ENCODE measurements around the gene ARF4. TPM values are rescaled to one million over a fixed set of nuclear protein-coding genes. Genes with fewer than 3 reads are reported as not detected.

Gene ARF4
- polyA plus RNA-seq, 3 donors, result 196 to 233 (median 210) TPM

DNA sequence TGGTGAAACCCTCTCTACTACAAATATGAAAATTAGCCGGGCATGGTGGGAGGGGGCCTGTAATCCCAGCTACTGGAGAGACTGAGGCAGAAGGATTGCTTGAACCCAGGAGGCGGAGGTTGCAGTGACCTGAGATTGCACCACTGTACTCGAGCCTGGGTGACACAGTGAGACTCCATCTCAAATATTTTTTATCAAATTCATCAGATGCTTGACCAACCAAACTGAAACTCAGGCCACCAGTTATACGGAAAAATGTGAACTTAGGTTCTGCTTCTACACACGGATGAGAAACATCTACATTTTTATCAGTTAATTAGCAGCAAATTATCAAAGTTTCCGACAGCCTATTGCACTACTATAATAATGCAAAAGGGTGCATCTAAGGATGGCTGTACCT lies 4.8 kb downstream of the ARF4 start:
- DNase-seq, result no peak

DNA sequence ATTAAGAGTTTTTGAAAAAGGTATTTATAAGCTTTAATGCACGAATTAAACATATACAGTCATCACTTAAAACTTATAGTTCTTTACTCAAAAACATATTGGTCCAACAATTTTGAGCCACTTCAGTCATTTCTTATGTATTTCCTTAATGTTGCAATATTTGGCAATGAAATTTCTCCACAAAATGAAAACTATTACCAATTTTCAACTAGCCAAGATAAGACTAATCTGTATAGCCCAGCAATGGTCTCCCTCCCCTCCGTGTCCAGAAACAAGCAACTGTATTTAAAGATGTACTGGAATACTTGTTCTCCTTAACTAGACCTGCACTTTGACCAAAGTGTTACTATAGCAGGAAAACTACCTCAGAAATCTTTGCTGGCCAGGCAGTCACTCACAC lies 9.2 kb downstream of the ARF4 start:
- DNase-seq, result no peak

DNA sequence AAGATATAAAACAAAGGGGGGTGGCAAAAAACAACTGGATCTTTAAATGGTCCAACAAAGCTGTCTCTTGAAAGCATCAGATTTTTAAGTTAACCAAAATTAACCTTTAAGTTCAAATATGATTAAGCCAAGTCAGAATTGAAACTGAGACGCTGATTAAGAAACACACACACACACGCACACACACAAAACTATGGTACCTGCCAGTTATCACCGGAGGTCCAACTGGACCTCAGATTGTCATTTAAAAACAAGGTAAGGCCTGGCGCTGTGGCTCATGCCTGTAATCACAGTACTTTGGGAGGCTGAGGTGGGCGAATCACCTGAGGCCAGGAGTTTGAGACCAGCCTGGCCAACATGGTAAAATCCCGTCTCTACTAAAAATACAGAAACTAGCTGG lies 10.4 kb downstream of the ARF4 start:
- DNase-seq, result no peak

DNA sequence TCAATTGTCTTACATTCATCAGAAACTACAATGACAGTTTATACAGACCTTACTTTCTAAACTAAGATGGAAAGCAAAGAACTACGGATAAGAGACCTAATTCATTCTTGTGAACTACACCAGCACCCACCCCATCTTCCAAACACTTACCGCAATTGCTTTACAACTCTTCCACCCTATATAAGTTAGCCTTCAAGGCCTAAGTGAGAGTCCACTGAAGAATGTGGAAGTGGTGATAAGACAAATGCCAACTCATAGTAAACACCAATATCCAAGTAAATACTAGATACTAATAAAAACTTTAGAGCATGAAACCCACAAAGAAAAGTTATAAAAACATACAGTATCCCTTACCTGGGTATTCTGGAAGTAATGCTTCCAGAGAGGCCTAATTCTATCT lies 13.6 kb downstream of the ARF4 start:
- DNase-seq, result no peak

DNA sequence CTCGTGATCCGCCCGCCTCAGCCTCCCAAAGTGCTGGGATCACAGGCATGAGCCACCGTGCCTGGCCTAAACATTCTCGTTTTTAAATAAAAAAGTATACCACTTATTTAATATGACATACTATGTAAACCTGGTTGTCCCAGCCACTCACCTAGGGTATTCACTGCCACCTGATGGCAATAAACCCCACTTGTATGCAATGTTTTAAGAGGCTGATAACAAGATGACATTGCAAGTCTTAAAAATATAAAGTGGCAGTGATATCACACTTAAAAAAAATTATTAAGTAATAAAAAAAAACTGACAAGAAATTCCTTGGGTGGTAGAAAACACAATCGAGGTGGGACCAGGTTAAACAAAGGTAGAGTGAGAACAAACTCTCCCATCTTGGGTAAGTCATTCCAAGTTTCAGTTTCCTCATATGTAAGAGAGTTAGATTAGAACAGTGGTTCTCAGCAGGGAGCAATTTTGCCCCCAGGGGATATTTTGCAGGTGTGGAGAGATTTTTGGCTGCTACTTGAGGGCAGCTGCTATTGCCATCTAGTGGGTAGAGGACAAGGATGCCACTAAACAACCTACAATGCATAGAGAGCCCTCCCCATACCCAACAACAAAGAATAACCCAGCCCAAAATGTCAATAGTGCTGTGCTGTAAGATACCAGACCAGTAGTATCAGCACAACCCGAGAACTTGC lies 14.5 kb downstream of the ARF4 start:
- no peak for DNase-seq

DNA sequence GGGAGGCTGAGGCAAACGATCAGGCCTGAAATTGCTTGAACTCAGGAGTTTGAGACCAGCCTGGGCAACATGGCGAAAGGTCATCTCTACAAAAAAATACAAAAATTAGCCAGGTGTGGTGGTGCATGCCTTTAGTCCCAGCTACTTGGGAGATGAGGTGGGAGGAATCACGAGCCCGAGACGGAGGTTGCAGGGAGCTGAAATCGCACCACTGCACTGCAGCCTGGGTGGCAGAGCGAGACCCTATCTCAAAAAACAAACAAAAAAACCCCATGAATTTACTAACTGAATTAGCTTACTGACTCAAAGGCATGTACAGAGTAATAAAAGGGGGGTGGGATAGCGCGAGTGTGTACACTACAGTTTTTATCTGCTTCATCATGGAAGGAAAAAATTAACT lies 19.3 kb downstream of the ARF4 start:
- no peak for DNase-seq

DNA sequence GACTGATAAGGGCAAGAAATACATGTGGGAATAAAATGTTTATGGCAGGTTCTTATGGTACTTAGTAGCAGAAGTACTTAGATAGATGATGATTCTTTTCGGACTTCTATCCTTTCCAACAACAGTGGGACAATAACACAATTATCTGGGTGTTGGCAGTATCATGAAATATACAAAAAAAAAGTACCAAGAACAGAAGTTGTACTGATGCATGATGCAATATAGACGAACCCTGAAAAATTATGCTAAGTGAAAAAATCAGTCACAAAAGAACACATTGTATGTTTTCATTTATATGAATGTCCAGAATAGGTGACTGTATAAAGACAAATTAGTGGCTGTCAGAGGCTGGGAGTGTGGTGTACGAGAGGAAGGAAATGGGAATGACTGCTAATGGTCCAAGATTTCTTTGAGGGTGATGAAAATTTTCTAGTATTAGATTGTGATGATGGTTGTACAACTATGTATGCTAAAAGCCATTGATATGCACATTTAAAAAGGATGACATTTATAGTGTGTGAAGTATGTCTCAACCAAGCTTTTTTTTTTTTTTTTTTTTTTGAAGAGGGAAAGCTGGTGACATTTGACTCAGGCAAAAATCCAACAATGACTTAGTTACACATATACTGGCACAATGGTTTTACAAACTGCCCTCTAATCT lies 21.0 kb downstream of the ARF4 start:
- DNase-seq, result no peak

DNA sequence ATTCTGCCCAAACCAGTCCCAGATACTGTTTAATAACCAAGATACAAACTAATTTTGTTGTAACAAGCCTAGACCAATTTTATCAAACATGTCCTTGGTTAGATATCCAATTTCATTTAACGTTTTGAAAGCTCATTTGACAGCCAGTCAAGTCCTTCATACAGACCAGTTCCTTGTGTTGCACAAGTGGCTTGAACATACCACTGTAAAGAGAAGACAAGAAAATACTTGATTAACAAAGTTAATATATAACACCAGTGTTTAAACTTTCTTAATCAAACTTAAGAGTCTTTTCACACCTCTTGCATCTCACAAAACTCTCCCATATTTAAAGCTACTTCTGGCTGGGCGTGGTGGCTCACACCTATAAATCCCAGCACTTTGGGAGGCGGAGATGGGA lies 25.0 kb downstream of the ARF4 start:
- DNase-seq, result no peak

DNA sequence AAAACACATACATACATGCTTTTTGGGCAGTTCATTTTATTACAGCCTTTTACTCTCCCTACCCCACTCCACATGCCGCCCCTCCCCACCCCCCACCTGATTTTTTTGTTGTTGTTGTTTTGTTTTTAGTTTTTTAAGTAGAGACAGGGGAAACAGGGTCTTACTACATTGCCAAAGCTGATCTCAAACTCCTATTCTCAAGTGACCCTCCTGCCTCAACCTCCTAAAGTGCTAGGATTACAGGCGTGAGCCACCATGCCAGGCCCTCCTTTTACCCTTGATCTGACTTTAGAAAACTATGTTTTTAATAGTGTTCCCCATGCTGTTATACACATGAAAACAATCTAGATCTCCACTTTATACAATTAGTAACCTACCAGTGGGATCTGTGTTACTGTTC lies 26.3 kb downstream of the ARF4 start:
- no peak for DNase-seq

DNA sequence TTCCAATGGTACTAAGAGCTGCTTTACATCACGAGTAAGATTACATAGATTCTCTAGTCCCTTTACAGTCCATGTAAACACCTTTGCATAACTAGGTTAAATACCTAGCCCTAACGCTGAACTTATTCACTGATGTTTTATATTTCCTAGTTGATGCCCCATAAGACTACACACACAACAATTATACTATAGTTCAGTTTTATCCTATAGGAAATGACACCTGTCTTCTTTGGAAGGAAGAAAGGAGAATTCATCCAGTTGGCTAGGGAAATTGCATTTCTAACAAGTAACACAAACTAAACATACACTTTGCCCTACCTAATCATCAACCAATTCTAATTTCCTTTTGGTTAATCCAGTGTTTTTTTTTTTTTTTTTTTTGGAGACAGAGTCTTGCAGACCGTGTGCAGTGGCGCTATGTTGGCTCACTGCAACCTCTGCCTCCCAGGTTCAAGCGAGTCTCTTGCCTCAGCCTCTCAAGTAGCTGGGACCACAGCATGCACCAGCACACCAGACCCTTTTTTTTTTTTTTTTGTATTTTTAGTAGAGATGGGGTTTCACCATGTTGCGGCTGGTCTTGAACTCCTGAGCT lies 27.2 kb downstream of the ARF4 start:
- DNase-seq, result no peak

DNA sequence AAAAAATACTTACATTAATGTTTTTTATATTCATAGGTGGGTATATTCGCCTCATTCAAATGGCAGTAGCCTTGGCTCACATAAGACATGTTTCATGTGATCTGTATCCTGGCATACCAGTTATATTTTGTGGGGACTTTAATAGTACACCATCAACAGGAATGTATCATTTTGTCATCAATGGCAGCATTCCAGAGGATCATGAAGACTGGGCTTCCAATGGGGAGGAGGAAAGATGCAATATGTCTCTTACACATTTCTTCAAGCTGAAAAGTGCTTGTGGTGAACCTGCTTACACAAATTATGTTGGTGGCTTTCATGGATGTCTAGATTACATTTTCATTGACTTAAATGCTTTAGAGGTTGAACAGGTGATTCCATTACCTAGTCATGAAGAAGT lies 37.6 kb downstream of the ARF4 start:
- DNase-seq, result no peak

DNA sequence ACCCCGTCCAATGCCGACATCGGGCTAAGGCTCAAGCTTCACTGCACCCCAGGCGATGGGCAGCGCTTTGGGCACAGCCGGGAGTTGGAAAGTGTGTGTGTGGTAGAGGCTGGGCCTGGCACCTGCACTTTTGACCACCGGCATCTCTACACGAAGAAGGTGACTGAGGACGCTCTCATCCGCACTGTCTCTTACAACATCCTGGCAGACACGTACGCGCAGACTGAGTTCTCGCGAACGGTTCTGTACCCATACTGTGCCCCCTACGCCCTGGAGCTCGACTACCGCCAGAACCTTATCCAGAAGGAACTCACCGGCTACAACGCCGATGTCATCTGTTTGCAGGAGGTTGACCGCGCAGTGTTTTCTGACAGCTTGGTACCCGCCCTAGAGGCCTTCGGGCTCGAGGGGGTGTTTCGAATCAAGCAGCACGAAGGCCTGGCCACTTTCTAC lies 40.0 kb downstream of the ARF4 start:
- no peak for DNase-seq

DNA sequence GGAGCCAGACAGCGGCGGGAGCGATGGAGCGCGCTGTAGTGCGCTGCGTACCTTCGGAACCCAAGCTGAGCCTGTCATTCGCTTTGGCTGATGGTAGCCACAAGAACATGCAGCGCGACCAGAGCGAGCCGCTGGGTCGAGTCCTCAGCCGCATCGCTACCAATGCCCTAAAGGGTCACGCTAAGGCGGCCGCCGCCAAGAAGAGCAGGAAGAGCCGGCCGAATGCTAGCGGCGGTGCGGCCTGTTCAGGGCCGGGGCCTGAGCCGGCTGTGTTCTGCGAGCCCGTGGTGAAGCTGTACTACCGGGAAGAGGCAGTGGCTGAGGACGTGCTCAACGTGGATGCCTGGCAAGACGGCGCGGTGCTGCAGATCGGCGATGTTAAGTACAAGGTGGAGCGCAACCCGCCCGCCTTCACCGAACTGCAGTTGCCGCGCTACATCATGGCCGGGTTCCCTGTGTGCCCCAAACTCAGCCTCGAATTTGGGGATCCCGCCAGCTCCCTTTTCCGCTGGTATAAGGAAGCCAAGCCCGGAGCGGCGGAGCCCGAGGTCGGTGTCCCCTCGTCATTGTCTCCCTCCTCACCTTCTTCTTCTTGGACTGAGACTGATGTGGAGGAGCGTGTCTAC lies 40.6 kb downstream of the ARF4 start:
- DNase-seq, result no peak

DNA sequence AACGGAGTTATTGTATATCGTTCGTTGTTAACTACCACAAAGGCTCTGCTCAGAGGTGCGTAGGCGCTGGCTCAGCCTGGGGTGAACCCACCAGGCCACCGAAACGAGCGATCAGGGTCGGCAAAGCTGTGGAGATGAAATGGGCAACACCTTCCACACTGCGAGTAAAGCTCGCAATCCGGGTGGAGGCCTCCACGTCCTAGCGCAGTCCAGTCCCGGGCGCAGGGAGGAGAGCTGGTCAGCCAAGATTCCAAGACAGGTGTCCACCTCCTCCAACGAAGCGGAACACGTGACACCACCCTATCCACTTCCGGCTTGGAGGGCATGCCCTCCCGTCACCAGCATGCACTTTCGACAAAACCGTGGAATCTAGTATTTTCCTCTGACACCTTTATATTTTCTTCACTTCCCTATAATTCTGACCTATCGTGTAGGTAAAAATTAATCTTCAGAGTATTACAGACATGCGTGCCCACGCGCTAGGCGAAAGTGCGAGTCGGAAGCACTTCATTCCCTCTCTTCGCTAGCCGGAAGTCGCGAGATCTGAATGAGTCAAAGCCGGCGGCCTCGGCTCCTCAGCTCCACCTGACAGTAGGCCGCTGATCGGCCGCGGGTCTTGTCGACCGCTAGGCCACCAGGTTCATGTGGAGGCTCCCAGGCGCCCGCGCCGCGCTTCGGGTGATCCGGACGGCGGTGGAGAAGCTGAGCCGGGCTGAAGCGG lies 41.2 kb downstream of the ARF4 start, which contains the start of gene PDE12:
Gene PDE12, plus strand, starts transcription at position 537 of the 721 bp plus-strand sequence. Its CDS starts 106 bp downstream, at position 643.
- peak; percentile 90 for DNase-seq

DNA sequence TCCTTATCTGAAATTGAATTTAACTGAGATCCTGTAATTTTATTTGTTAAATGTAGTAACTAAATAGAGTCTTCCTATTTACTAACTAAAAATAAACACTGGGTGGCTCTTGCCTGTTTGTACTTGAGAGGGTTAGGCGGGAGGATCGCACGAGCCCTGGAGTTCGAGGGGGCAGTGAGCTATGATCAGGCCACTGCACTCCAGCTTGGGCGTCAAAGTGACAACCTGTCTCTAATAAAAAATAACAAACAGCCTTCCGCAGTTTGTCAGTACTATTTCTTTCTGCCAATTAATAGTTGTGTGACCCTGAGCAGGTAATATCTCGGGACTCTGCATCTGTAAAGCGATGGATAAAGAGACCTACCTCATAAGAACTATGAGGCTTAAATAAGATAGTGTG lies 41.8 kb downstream of the ARF4 start:
- DNase-seq, result no peak

DNA sequence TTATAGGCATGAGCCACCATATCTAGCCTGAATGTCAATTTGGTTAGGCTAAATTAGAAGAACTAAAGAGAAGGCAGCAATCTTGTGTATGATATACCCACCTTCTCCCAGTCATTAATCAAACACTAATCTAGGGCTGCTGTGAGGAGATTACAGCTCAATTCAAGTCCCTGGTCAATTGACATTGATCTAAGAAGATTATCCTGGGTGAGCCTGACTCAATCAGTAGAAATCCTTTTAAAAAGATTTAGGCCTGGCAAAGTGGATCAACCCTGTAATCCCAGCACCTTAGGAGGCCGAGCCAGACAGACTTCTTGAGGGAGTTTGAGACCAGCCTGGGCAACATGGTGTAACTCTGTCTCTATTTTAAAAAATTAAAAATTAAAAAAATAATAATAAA lies 50.5 kb downstream of the ARF4 start:
- DNase-seq, result no peak

DNA sequence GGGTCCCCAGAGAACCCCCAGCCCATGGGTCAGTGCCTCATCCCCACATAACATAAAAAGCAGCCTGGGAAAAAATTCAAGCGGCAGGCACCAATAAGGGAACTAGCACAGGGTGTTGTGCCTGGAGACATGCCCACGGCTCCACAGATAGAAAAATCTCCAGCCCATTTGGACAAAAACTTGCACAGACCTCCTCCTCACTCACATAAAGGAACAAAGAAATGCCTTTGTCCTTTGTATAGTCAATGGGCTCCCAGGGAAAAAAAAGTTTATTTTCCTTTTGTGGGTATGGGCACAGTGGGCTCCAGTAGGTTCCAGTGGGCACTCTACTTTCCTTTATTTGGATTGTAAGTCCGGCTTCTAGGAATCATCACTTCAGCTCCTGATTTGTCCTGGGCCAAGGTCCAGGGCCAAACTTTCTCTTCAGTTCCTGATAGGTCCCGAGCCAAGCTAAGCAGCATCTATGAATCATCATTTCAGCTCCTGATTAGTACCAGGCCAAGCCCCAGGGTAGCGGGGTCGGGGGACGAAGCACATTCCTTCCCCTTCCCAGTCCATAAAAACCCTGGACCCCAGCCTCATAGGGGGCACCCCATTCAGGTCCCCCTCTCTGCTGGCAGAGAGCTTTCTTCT lies 51.4 kb downstream of the ARF4 start:
- no peak for DNase-seq

DNA sequence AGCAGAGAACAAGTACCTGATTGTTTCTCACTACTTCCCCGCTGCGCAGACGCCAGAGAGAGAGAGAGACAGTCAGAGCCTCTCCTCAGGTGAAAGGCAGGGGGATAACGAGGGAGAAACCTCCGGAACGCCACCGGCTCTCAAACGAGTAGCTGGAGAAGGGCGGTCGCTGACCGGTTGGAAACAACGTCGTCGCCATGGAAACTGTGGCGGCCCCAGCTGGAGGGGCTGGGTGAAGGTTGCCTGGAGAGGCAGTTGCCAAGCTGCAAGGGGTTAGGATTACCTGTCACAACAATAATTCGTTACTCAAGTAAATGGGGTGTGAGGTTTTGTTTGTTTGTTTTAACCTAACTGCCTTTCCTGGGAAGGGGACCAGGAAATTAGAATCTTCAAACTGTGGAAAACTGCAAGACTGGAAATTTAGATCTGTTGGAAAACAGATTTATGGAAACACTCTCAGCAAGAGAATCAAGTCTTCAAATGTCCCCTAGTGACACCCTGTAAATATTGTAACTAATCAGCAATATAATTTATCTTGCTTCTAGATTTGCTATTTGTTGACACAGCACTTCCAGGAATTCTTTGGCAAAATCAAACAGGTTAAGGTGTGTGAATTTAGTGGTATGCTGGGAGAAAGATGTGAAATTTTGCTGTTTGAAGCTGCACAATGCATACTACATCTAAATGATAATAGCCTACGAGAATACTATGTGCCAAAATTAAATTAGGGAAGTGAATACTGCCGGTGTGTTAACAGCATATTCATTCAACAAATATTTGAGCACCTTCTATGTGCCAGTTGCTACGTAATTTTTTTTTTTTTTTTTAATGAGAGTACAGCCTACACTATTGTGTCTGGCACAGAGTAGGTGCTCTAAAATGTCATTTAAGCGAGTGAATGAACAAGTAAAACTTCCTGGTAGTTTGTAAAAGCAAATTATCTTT lies 52.7 kb downstream of the ARF4 start, which contains the start of gene DNAH12:
Gene DNAH12, minus strand, starts transcription at position 164 of the 945 bp plus-strand sequence. CDS start 1,474 bp downstream, outside the sequence.
- DNase-seq, result peak; percentile 95

DNA sequence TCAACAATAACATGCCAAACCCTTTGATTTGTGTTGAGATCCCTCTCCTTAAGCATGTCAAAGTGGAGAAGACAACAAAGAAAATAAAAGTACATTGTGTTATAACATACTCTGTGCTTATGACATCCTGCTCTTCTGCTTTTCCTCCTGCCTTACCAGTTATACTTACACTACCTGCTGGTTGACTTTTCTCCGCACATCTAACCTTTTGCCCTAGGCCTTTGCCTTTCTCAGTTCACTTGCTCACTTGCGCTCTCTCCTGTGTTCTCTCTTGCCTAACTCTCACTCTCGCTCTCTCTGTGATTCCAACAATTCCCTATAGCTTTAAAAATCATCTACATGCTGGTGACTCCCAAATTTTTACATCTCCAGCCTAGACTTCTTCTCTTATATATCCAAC lies 58.7 kb downstream of the ARF4 start:
- no peak for DNase-seq

DNA sequence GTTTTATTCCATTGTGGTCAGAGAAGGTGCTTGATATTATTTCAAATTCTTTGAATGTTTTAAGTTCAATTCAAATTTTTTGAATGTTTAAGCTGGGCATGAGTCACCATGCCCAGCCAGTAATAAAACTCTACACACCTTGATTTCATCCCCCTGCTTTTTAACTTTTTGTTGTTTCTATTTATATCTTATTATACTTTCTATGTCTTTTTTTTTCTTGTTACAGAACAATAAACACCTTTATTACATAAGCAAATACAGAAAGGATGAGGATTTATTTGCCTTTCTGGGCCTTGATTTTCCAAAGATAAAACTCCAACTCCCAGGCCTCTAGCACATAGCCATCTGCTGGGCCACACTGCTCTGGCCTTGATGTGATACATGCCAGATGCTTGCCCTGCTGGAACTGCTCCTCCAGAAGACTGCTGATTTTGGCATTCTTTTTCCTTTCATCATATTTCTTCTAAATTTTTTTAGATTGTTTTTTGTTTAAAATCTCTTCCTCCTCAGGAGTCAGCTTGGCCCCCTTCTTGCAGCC lies 67.0 kb downstream of the ARF4 start:
- DNase-seq, result no peak
